Keratinocyte (primary cell): ENCODE measurements around the gene NPAS3.

Experiments used
- EZH2 ChIP-seq: IDR thresholded peaks from one replicate; pipeline ENCODE4 v1.6.1; 2012; ENCODE audit warnings: inconsistent platforms, mild to moderate bottlenecking, low read length, moderate library complexity
- TF ChIP-seq, protein P1 (sequence below), 3 experiments: IDR thresholded peaks in 1 of 3; conservative IDR thresholded peaks in 1 of 3; optimal IDR thresholded peaks in 1 of 3; 2 replicates in 2 of 3; 3 replicates in 1 of 3; pipeline versions ENCODE3 to v1.5.1; 2011; ENCODE audit warnings: low read length in 3 of 3, mild to moderate bottlenecking in 3 of 3, moderate library complexity in 2 of 3, control low read depth in 1 of 3, inconsistent platforms in 1 of 3; ENCODE audit not compliant: insufficient read depth in 2 of 3; ENCODE audit errors: extremely low read depth in 1 of 3

DNA sequence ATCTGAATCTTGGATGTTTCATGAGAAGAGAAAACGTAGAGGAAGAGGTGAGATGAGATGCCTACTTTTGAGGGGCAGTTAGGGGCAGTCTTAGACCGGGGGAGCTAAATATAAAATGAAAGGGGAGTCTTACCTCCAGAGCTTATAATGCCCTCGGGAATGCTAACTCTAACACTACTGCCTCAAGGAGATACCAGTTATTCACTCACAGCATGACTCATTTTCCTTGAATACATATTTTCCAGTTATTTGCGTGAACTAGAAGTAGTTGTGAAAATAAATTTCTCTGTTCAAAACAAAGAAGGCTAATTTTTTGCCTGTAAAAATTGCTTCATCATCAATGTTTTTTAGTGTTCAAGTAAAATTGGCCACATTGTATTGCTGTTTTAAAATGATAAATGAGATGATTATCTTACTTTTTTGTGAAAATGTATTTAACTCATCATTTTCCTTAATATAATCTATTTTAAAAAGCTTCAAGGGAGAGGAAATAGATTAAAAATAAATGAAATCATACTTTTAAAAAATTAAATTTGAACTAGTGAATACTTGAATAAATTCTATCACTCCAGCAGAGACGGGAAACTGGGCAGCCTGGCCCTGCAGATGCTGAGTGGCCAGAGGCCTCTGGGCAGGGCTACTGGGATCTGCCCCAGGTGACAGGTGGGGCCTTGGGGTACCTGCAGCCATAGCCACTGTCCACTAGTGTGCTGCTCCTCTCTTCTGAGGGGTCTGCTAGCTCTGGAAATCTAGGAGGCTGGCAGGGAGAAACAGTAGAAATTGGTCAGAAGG is 672.9 kb downstream of the NPAS3 start:
- TF ChIP-seq, protein P1, sequence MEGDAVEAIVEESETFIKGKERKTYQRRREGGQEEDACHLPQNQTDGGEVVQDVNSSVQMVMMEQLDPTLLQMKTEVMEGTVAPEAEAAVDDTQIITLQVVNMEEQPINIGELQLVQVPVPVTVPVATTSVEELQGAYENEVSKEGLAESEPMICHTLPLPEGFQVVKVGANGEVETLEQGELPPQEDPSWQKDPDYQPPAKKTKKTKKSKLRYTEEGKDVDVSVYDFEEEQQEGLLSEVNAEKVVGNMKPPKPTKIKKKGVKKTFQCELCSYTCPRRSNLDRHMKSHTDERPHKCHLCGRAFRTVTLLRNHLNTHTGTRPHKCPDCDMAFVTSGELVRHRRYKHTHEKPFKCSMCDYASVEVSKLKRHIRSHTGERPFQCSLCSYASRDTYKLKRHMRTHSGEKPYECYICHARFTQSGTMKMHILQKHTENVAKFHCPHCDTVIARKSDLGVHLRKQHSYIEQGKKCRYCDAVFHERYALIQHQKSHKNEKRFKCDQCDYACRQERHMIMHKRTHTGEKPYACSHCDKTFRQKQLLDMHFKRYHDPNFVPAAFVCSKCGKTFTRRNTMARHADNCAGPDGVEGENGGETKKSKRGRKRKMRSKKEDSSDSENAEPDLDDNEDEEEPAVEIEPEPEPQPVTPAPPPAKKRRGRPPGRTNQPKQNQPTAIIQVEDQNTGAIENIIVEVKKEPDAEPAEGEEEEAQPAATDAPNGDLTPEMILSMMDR (optimal IDR thresholded peaks at IDR 0.05 in 1 of 3, IDR thresholded peaks at IDR 0.05 in 1 of 3, conservative IDR thresholded peaks at IDR 0.05 in 1 of 3; ENCODE audit: extremely low read depth in 1 of 3, insufficient read depth in 2 of 3, low read length in 3 of 3), result no peak
- TF ChIP-seq EZH2, result no peak
